ENCODE measurements around the gene DOCK9. TPM values are rescaled to one million over a fixed set of nuclear protein-coding genes. Genes with fewer than 3 reads are reported as not detected.

Gene DOCK9
- total and polyA plus RNA-seq, 2 donors (not counting 1 experiment from before 2014, with no cell fraction given): 18.5 to 28.0 TPM

GRCh38 chr13:98807774-98808173 is 170.1 kb downstream of the DOCK9 start:
- Histone ChIP-seq H3K9me3 (ENCODE audit: control extremely low read depth in 1 of 3, control insufficient read depth in 2 of 3, insufficient read depth in 1 of 3, low read length in 2 of 3) (no peaks in the 10 kb centered on the region), H3K4me3 (ENCODE audit: control extremely low read depth in 1 of 5, extremely low read depth in 1 of 5, insufficient read depth in 1 of 5, low read depth in 2 of 5, low read length in 4 of 5) (no peak overlapping the region), H3K36me3 (replicated peaks in 1 of 2; ENCODE audit: control extremely low read depth in 1 of 2, control insufficient read depth in 1 of 2, extremely low read depth in 1 of 2, insufficient read depth in 2 of 2, low read length in 1 of 2) (peaks cover 0 to 9% of the 10 kb centered on the region in 2 experiments), H3K79me2 (ENCODE audit: control insufficient read depth, insufficient read depth, low read length) (no peaks in the 10 kb centered on the region), H3K27ac (ENCODE audit: low read length in 2 of 2) (no peak overlapping the region), H3K4me2 (replicated peaks; ENCODE audit: low read depth, low read length, poor library complexity, severe bottlenecking) (no peak overlapping the region), H3K4me1 (ENCODE audit: control insufficient read depth in 2 of 2, insufficient read depth in 2 of 2, low read length in 2 of 2) (no peaks in the 10 kb centered on the region), H3K27me3 (replicated peaks in 1 of 4; ENCODE audit: control extremely low read depth in 1 of 4, control insufficient read depth in 3 of 4, insufficient read depth in 4 of 4, low read length in 3 of 4) (no peaks in the 10 kb centered on the region), H4K20me1 (ENCODE audit: control insufficient read depth, insufficient read depth, low read length, poor library complexity, severe bottlenecking) (no peaks in the 10 kb centered on the region), H3K9ac (ENCODE audit: low read length) (no peak overlapping the region), H2AFZ (ENCODE audit: insufficient read depth, low read depth, low read length, poor library complexity, severe bottlenecking) (no peak overlapping the region)
- POLR2A ChIA-PET: no interaction called here
- intact Hi-C loops (cut with micrococcal nuclease): no loop called here
- Mint-ChIP-seq H3K9me3 (ENCODE audit: insufficient read depth) (no peaks in the 10 kb centered on the region), H3K27me3 (no peaks in the 10 kb centered on the region), H3K4me3 (no peak overlapping the region), H3K27ac (no peak overlapping the region), H3K4me1 (no peaks in the 10 kb centered on the region)
- ATAC-seq (ENCODE audit: low read depth) (no peak), DNase-seq (no peak)
- CTCF ChIA-PET: no interaction called here
- 80% methylated on average over 1 of the region's 3 CpGs for WGBS (ENCODE audit: insufficient coverage)
- TF ChIP-seq EZH2 (IDR thresholded peaks at IDR 0.05; ENCODE audit: borderline replicate concordance, insufficient read depth, low read depth, low read length, poor library complexity, severe bottlenecking) (no peak), CTCF (IDR thresholded peaks at IDR 0.05) (no peak)

- Histone ChIP-seq H3K79me2 (ENCODE audit: control insufficient read depth, insufficient read depth, low read length) (no peaks in the 10 kb centered on the region), H3K27ac (ENCODE audit: low read length in 2 of 2) (no peak overlapping the region), H4K20me1 (ENCODE audit: control insufficient read depth, insufficient read depth, low read length, poor library complexity, severe bottlenecking) (no peaks in the 10 kb centered on the region), H3K36me3 (replicated peaks in 1 of 2; ENCODE audit: control extremely low read depth in 1 of 2, control insufficient read depth in 1 of 2, extremely low read depth in 1 of 2, insufficient read depth in 2 of 2, low read length in 1 of 2) (peaks cover 0 to 9% of the 10 kb centered on the region in 2 experiments), H3K4me1 (ENCODE audit: control insufficient read depth in 2 of 2, insufficient read depth in 2 of 2, low read length in 2 of 2) (no peaks in the 10 kb centered on the region), H2AFZ (ENCODE audit: insufficient read depth, low read depth, low read length, poor library complexity, severe bottlenecking) (no peak overlapping the region), H3K9ac (ENCODE audit: low read length) (no peak overlapping the region), H3K4me3 (ENCODE audit: control extremely low read depth in 1 of 5, extremely low read depth in 1 of 5, insufficient read depth in 1 of 5, low read depth in 2 of 5, low read length in 4 of 5) (no peak overlapping the region), H3K27me3 (replicated peaks in 1 of 4; ENCODE audit: control extremely low read depth in 1 of 4, control insufficient read depth in 3 of 4, insufficient read depth in 4 of 4, low read length in 3 of 4) (no peaks in the 10 kb centered on the region), H3K4me2 (replicated peaks; ENCODE audit: low read depth, low read length, poor library complexity, severe bottlenecking) (no peak overlapping the region), H3K9me3 (ENCODE audit: control extremely low read depth in 1 of 3, control insufficient read depth in 2 of 3, insufficient read depth in 1 of 3, low read length in 2 of 3) (no peaks in the 10 kb centered on the region)
- Mint-ChIP-seq H3K9me3 (ENCODE audit: insufficient read depth) (no peaks in the 10 kb centered on the region), H3K4me3 (no peak overlapping the region), H3K27ac (no peak overlapping the region), H3K27me3 (no peaks in the 10 kb centered on the region), H3K4me1 (no peaks in the 10 kb centered on the region)
- CTCF ChIA-PET: no interaction called here
- DNase-seq: no peak
- WGBS (ENCODE audit: insufficient coverage): 87% methylated on average over 6 of the region's 9 CpGs
- intact Hi-C loops (cut with micrococcal nuclease): no loop called here
- POLR2A ChIA-PET: no interaction called here
- ATAC-seq (ENCODE audit: low read depth): no peak
- no peak for TF ChIP-seq EZH2 (IDR thresholded peaks at IDR 0.05; ENCODE audit: borderline replicate concordance, insufficient read depth, low read depth, low read length, poor library complexity, severe bottlenecking)
- no peak for TF ChIP-seq CTCF (IDR thresholded peaks at IDR 0.05)
Observed at GRCh38 chr13:98804336-98804855, 173.5 kb downstream of the DOCK9 start.
